HEK293 (cell line): Measurements from ENCODE around the gene ASB10.

Experiments used
- CTCF ChIP-seq: fragments of 450-650 bp; formaldehyde crosslinking; IDR thresholded peaks from 2 replicates; pipeline ENCODE4 v1.5.1; 2016; ENCODE audit warnings: missing biosample characterization, missing genetic modification characterization
- IKZF3 ChIP-seq: fragments of 450-650 bp; IDR thresholded peaks from 2 replicates; pipeline ENCODE4 v1.5.0; 2018; ENCODE audit warnings: missing biosample characterization, mild to moderate bottlenecking, missing genetic modification characterization, moderate library complexity
- KLF16 ChIP-seq: fragments of 450-650 bp; formaldehyde crosslinking; IDR thresholded peaks from 2 replicates; pipeline ENCODE4 v1.5.1; 2017; ENCODE audit warnings: missing biosample characterization, missing genetic modification characterization
- MZF1 ChIP-seq: fragments of 450-650 bp; formaldehyde crosslinking; IDR thresholded peaks from 2 replicates; pipeline ENCODE4 v1.5.1; 2017; ENCODE audit warnings: missing biosample characterization, missing genetic modification characterization, borderline replicate concordance
- PATZ1 ChIP-seq: fragments of 450-650 bp; formaldehyde crosslinking; IDR thresholded peaks from 2 replicates; pipeline ENCODE4 v1.5.1; 2016; ENCODE audit warnings: missing biosample characterization, missing genetic modification characterization
- ZNF677 ChIP-seq: fragments of 450-650 bp; IDR thresholded peaks from 2 replicates; pipeline ENCODE4 v1.5.0; 2018; ENCODE audit warnings: missing biosample characterization, mild to moderate bottlenecking, missing genetic modification characterization, moderate library complexity

GRCh38 chr7:151168003-151168786 lies 18.9 kb downstream of the ASB10 start:
- TF ChIP-seq CTCF (tag by site-specific recombination) (peak; percentile 94), KLF16 (tag by site-specific recombination) (peak; percentile 93), PATZ1 (tag by site-specific recombination) (peak; percentile 85), IKZF3 (tag by site-specific recombination) (no peak), ZNF677 (tag by site-specific recombination) (no peak), MZF1 (tag by site-specific recombination) (no peak)
